GM21529 (cell line): ENCODE results near the gene RMDN2.

Experiments
- ATAC-seq: cut with Tn5 transposase; IDR thresholded peaks from one replicate; pipeline ENCODE4 v1.9.1; 2021; ENCODE audit not compliant: unreplicated experiment

RMDN2 gene

DNA sequence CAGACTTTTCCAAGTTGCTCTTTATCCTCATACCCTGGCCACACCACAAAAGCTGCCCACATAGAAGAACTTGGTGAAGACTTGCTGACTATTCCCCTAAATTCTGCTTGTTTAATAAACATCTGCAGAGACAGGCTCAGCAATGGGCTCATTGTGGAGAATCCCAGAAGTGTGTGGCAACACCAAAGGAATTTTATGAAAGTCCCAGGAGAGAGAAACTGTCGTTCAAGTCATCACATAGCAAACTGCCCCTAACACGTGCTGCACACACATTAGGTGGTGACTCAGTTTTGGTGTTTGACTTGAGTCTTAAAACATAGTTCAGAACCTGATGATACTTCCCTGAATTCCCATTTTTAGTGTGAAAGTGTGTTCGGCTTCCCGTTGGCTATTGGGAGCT is 112.2 kb downstream of the RMDN2 start:
- ATAC-seq = no peak

DNA sequence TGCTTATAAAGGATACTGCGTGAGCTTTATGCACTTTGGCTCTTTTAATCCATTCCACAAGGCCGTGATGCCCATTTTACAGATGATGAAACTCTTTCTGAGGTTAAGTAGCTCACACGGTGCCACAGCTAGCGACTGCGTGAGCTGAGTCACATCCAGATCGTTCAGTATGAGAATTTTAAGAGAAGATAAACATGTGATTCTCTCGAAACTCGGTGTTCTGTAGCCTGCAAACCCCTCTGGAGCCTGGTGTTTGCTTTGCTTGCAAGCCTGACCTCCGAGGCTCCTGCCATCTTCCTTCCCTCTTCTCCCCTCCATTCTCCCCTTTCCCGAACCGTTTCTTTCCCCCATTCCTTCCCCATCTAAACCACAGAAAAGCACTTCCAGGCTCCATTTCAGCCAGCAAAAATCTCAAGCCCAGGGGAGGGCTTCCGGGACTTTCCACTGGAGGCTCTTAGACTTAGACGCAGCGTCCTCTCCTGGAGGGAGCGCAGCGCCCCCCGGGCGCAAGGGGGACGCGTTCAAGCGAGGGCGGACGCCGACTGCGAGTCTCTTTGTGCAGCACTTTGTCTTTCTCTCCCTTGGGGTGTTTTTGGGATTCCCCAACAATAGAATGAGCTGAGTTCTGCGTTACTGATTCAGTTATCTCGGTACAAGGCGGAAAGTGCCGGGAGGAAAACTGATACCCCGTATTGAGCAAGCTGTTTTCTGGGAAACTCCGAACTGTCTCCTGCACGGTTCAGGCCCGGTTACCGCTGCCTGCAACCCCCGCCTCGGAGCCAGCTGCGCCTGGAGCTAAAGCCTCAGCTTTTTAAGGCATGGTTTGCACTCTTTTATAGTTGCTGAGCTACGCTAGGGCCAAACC is 112.9 kb downstream of the RMDN2 start:
- ATAC-seq = peak; percentile 84

DNA sequence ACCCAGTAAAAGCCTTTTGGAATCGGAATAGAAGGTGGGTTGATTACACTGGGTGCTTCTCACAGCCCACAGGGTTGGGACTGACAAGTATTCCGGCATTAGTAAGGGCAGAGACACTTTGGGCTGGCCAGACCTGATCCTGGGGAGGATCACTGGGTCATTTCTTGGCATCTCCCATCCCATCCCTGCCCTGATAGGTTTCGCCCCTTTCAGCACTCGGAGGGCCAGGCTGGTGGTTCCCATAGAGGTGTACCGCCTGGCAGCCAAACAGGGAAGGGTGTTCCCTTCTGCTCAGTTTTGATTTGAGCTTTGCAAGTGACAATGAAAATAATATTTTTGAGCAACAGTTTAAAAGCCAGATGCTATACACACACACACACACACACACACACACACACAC is 113.6 kb downstream of the RMDN2 start:
- ATAC-seq = no peak

DNA sequence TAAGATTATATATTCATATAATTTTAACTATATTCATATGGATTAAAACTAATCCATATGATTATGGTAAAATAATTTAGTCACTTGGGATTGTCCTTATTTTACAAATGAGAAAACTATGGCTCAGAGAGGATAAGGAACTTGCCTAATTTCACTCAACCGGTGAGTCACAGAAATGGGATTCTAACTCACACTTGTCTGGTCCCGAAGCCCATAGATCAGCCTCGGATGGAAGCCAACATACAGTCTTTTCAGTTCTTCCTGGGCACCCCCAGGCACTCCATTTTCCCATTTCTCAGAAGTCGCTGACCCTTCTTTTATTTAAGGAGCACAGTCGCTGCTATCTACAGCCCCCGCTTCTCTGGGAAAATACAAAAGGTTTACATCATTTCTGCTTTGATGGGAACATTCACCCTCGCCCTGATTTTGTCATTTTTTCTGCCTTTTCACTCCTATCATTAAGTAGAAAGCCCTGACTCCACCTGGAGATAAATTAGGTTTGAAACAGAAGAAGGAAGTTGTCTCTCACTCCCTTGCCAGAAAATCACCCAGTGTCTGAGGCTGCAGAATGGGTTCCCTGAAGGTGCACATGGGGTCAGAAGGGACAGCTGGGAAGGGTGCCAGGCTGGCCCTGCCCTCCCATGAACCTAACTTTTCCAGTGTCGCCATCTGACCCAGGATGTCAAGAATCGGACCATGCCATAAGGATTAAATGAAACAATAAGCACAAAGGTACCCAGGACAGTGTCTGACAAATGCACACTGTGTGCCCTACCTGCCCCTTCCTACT is 114.2 kb downstream of the RMDN2 start:
- no peak for ATAC-seq

DNA sequence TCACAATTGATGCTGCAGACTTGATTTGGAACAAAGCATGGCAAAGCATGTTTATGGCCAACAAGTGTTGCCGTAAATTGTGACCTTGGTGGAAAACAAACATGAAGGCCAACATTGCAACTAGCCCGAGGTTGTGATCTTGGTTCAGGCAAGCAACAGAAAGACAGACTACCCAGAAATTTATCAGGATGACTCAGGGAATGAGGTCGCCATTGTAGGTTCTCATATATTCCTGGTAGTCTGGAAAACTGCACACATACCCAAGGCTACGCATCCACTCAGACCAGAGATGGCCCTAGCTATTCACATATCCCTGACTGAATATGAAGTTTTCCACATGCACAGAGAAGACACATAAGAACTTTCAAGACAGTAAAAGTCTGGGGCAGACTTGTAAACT is 120.7 kb downstream of the RMDN2 start:
- ATAC-seq = no peak

DNA sequence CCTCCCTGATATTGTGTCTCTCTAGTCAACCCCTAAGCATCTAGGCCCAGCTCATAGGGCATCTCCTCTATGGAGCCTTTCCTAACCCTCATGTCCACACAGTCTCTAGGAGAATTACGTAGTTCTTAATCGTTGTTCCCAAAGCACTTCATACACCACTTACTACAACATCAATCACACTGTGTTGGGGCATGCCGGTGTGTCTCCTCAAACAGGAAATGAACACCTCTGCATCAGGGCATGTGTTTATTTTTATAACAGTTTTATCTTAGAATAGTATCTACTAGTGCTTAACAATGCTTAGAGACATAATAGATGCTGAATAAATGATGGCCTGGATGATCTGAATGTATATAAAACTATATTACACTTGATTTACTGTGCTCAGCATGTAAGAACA is 131.1 kb downstream of the RMDN2 start:
- no peak for ATAC-seq

DNA sequence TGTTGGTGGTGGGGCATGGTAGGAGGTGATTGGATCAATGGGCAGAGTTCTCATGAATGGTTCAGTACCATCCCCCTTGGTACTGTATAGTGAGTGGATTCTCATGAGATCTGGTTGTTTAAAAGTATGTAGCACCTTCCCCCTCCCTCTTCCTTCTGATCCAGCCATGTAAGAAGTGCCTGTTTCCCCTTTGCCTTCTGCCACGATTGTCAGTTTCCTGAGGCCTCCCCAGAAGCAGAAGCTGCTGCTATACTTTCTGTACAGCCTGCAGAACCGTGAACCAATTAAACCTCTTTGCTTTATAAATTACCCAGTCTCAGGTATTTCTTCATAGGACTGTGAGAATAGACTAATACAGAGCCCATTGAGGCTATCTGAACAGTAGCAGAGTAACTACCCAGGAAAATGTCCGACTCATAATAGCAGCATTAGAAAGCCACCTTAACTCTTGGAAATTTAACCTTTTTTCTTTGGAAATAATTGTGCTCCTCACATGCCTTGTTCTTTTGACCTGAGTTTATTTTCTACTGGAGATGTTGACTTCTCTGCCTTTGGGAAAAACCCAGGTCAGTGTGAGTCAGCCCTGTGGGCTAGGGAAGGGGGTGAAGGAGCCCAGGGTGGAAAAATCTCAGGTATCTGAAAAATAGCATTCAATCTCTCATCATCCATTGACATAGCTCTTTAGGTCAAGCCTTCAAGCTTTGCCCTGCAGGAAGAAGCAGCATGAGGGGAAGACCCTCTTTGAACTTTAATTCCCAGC is 132.7 kb downstream of the RMDN2 start:
- no peak for ATAC-seq

DNA sequence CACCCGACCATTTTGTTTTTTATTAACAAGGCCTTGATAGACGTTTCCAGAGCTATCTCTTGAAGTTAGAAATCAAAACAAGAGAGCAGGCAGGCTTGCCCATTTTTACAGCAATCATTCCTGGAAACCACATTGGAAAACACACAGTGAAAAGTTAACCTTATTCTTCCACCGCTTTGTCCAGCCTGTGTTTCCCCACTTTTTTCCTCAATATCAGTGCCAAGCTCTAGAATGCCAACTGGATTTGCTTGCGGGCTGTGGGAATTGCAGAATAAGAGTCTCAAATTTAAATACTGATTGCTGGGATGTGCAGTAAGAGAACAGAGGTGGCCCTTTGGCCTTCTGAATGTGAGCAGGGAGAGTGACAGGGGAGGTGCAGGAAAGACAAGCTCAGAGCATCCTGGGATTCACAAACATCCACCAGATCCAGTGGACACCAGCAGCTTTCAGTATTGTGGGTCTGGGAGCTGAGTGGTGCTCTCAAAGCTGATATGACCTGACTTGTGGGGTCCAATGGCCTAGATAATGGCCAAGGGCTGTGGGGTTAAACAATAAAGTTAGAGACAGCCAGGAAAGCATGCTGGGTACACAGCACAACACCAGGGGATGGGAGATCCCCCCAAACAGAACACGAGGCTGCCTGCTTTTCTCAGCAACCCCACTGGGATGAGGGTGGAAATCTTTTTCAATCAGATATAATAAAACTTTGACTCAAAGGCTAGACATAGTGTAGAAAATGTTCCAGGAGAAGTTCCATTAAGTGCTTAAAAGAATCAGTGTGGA is 135.3 kb downstream of the RMDN2 start:
- no peak for ATAC-seq

DNA sequence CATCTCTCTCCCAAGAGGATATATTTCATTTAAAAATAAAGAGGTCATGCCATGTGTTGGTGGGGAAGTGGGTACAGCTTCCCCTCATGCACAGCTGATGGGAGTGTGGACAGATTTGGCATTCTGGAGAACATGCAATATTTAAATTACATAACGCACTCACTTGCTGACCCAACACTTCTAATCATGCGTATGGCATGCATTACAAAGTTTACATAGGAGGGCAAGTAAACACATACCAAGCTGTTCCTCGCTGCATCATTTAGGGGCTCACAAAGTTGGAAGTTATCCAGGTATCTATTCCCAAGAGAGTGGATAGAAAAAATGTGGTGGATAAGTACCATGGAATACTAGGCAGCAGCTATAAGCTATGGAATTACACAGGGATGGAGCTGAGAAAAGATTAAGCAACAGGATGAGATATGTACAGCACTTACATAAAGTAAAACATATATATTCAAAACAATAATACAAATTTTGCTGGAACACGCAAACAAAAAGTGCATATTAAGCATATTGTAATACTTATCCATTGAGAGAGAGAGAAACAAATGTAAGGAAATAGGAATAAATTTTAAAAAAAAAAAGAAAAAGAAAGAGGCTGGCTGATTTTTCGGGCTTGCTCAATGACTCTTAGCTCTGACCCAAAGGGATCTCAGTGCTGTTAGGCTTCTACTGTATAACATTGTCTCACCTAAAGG is 139.9 kb downstream of the RMDN2 start:
- ATAC-seq = no peak

DNA sequence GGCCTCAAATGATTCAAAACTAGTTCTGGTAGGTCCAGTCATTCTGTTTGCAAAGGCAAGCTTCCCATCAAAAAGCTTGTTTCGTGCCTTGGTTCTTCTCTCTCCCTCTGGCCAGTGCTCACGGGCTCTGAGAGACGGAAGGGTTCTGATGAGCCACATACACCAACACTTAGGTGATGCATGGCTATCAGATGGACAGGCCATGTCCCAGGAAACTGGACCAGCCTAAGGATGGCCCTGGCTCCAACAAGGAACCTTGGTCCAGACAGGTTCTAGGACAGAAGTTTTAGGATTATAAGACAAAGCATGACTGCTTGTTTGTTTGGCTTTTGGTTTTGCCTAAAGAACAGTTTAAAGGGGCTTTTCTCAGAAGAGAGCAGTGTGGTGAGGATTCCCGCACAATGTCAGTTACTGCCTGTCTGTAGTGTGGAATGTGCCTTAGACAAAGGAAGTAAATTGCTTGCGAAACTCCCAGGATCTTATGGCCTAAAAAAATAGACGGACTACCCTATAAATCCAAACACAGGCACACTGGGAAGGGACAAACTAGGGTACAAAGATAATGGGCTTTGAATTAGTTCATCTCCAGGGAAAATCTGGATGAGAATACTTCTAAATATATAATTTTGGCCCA is 140.5 kb downstream of the RMDN2 start:
- no peak for ATAC-seq

DNA sequence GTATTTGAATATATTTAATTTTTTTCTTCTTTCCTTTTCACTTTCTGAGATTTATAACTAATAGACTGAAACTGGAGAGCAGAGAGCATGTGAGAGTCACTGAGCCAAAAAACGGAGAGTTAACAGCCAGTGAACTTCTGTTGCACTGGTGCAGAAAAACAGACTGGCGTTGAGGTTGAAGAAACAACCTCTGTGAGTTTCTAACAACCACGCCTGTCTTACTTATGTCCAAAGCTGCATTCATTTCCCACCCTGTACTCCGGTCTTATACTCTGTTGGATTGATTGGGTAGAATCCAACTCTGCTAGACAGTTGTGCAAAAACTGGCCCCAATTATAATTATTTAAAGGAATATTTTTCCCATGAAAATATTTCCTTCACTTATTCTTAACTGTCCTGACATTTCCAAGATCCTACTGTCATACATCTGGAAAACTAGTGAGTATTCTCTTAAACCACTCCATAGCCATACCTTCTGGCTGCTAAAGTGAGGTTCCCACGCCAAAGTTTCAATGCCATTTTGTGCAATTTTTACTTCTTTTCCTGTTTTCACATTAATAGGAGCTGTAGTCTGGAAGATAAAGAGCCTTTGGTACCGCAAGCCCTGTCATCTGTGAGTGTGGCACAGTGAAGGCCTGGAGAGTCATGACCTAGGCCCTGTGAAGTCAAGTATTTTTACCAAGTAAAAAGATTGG is 141.5 kb downstream of the RMDN2 start:
- no peak for ATAC-seq
